NCI-H1048 (cell line): ENCODE measurements around the gene DMWD.
A peak's percentile ranks its signal among the peaks of the same experiment; 100 is the strongest.

ENCODE experiments used
- DNase-seq: peaks from one replicate; lab custom pipeline; 2025; lab: John Stamatoyannopoulos, UW

DMWD gene

DNA sequence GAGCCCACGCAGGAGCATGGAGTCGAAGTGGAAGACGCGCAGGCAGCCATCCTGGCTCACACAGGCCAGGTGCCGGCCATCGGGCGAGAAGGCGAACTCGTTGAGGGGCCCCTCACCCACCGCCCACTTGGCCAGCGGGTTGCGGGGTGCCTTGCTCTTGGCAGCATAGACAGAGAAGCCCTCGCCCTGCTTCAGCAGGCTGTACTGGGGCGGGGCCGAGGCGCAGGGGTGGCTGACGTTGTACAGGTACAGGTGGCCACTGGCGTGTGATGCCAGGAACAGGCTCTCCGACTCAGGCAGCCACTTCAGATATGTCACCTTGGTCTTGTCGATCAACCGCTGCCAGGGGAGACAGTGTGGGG is 6.1 kb downstream of the DMWD start:
- no peak for DNase-seq

DNA sequence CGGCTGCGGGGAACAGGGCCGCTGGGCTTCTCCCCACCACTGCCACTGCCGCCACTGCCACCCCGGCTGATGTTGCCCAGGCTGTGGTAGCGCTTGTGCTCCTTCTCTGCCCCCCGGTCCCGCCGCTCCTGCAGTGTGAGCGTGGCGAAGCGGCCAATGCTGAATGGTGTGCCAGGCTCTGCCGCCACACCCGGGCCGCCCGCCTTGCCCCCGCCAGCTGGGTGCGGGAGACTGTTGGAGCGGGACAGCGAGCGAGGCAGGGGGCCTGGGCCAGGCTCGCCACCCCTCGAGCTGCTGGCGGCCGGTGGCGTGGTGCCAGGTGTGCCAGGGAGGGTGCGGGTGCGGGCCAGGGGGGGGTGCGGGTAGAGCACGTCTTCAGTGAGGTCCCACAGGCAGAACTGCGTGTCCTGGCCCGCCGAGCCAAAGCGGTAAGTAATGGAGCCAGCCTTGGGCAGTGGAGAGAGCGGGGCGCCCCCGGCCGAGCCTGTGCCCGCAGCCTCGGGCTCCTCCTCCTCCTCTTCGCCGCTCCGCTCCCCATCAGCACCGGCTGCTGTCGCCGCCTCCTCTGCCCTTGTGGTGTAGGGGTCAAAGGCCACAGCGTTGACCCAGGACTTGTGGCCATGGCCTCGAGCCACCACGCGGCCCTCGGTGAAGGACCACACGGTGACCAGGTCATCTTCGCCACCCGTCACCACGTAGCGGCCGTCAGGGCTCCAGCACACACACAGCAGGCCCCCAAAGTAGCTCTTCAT is 6.7 kb downstream of the DMWD start:
- DNase-seq: no peak

DNA sequence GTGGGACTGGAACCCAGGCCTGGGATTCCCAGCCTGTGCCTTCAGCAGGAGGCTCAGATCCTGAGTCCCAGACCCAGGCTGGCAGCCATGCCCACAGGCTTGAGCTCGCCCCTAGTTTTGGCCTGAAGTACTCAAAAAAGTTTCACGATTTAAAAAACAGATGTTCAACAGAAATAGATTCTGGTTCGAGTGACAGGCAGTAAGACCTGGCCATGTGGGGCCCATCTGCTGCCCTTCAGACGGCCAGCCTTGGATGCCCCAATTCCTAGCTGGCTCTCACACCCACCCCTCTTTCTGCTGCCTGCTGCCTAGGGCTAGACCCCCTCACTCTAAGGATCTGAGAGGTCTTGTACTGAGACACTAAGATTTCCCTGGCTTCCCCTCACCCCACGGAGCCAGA is 7.5 kb downstream of the DMWD start:
- no peak for DNase-seq

DNA sequence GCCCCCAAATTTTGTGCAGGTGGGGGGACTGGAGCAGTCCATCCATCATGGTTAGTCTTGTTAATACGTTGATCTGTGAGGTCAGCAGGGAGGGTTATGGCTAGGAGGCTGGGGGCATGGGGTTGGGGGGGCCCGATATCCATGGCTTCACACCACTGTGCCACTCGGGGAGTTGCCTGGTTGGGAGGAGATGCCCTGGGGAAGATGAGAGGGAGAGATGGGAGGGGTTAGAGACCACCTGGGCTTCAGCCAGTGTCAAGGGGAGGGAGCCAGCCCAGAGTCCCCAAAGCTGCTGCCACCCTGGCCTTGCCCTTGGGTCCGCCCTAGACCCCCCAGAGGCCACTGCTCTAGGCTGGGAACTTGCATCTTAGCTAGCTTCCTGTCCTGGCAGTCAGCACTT is 8.5 kb downstream of the DMWD start:
- no peak for DNase-seq

DNA sequence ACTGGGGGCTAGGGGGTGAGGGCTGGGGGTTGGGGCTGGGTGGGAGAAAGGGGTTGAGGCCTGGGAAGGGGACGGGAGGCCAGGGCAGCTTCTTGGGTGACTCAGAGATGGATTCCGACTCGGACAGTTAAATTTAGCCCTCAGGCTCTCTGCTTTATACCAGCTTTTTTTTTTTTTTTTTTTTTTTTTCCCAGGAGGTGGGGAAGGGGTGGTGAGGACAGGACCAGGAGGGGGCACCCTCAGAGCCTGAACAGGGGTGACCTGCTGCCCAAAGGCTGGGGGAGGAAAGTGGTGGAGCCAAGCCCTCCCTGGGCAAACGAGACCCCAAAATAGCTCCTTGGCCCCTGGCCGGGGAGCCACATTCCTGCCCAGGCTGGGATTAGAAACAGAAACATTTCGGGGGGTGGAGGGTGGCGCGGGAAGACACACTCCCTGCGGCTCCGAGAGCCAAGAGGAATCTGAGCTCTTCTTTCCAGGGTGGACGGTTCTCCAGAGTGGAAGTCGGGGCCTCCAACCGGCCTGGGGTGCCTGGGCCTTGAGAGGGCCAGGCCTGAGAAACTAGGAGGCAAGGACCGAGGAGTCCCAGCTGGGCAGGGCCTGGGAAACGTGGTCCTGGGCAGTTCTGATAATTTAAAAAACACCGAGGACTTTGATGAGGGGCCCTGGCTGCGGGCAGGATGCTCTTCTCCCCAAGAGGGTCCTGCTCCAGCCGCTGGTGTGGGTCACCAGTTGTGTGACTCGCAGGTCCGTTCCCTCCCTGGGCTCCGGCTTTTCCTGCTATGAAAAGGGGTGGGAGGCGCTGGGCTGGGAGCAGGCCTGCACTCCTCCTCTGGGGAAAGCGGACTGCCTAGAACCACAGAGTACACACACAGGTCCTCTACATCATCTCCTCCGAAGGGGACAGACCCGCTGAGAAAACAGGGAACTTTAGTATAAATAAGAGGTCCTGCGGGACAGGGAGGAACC is 9.5 kb downstream of the DMWD start:
- DNase-seq: no peak

DNA sequence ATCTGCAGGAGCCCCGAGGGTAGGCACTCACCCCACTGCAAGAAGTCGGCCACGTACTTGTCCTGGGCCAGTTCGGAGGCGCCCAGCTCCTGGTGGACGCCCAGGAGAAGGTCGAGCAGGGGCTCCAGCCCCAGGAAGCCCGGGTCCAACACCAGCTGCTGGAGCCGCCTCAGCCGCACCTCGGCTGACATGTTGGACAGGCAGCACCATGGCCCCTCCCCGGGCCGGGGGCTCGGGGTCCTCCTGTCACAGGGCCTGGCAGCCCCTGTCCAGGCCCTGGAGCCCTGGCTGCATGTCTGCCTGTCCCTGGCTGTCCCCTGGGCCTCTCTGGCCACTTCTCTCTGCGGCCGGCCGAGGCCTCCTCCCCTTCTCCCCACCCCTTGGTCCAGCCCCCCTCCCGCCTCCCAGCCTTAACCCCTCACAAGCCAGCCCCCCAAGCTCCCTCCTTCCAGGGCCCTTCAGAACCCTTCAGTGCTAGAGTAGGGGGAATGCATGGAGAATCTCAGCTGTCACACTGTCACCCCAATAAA is 10.4 kb downstream of the DMWD start, which contains the start of gene DMPK:
Gene DMPK (minus strand): TSS at position 329 of the 530 bp plus-strand sequence. CDS start 138 bp downstream, at position 191.
- DNase-seq: no peak

DNA sequence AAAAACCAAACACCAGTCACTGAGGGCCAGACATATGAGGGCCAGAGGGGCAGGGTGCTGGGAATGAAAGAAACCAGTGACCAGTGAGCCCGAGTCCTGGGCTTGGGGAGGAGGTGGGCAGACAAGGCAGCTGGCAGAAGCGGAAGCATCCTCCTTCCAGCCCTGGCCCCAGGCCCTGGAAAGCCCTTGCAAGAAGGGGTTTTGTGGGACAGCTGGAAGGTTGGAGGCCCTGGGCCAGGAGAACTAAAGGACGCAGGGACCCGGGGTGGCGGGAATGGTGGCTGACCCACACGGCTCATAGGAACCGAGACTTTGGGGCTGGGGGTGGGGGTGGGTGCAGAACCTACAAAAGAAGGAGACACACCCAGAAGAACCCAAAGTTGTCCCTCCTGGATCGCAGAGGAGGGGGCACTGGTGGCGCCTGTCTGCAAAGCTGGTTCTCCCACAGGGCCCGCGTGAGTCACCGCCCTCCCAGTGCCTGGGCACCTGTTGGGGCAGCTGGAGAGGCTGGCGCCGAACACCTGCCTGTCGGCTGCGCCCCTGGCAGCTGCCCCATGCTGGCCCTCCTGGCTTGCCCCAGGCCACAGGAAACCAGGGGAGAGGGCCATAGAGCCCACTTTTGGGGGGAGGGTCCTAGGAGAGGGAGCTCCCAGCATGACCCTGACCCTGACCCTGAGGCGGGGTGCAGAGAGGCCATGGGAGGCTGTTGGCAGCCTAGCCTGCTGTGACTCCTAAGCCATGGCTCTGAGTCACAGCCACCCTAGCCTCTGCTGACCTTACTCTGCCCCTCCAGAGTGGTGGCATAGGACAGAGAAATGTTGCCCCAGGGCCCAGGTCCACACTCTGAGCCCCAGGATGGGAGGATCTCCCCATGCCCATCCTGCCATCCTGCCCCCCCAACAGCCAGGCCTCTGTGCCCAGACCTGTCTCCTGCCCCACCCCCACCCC is 11.2 kb downstream of the DMWD start:
- DNase-seq: no peak

DNA sequence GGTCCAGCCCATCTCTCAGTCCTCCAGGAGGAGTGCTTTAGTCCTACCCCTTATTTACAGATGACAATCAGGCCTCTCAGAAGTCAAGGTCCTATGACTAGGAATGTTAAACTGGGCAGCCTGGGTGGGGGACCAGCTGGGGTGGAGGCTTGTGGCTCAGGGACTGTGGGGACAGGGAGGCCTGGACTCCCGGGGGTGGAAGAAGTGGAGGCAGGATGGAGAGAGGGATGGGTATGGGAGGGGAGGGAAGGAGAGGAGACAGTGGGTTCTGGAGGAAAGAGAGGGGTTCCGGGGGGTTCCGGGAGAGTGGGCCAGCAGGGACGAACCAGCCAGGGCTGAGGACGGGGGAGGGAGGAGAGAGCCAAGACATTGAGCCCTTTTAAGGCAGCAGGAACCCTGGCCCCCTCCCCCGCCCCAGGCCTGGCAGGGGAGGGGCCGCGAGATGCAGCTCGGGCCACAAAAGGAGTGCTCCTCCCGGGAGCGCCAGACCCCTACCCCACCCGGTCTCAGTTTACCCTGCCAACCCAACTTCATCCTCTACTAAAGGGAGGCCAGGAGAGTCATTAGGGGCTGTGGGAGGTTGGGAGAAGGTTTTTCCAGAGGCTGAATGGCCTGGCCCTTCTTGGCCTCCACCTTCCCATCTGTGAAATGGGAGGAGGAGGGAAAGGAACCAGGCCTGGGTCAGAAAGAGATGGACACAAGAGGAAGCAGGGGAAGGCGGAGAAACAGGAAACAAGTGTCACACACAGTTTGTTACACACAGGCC is 12.0 kb downstream of the DMWD start:
- DNase-seq: no peak

DNA sequence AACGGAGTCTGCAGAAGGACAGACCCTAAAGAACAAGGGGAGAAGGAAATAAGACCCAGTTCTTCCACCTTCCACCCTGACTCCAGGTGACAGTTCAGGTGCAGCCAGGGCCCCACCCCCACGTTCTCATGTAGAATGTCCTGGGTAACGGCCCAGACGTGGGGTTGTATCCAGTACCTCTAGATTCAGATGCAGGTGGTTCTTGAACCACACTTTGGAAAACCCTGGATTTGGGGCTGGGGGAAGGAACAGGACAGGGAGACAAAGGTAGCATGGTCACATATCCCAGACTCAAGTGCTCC is 12.5 kb downstream of the DMWD start:
- no peak for DNase-seq

DNA sequence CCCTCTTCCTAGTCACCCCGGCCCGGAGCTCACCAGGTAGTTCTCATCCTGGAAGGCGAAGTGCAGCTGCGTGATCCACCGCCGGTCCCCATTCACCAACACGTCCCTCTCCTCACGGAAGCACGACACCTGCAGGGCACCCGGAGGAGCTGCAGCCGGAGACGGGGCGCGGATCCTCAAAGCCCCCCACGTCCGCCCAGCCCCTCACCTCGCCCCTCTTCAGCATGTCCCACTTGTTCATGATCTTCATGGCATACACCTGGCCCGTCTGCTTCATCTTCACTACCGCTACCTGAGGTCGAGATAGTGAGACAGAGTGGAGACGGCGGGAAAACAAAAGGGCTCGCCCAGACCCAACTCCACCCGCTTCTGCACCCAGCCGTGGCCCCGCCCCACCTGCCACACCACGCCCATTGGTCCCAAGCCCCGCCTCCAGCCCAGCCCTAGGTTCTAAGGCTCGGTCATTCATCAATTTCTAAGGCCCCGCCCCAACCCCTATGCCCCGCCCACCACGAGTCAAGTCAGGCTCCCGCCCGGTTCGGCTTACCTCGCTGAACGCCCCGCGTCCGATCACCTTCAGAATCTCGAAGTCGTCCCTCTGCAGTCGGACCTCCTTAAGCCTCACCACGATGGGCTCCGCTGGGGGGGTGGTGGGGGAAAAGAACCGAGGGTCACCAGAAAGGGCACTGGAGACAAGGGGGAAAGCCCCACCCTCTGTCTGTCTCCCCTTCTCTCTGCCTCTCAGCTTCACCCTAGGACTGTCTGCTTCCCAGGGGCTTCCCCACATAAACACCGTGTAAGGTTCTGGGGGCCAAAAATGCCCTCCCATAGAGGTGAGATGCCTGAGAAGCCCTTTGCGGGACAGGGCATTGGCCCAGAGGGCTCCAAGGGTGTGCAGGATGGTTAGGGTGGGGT is 13.2 kb downstream of the DMWD start:
- peak; percentile 79 for DNase-seq

DNA sequence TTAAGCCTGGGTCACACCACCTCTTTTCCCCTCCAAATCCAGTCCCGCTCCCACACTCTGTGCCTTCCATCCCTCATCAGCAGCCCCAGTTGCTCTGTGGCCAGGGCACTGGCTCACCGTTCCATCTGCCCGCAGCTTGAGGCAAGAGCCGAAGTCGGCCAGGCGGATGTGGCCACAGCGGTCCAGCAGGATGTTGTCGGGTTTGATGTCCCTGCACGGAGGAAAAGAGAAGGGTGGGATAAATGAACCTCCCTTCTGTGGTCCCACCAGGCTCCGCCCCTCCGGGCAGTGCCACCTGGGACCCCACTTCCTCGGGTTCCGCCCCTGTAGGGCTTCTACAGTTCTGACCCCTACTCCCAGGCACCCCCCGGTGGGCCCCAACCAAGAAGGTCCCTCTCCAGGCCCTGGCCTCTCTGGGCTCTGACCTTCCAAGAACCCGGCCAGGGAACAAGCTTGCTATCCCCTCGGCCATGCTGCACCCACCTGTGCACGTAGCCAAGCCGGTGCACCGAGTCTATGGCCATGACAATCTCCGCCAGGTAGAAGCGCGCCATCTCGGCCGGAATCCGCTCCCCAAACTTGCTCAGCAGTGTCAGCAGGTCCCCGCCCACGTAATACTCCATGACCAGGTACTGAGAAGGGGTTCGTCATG is 14.5 kb downstream of the DMWD start:
- DNase-seq: no peak

DNA sequence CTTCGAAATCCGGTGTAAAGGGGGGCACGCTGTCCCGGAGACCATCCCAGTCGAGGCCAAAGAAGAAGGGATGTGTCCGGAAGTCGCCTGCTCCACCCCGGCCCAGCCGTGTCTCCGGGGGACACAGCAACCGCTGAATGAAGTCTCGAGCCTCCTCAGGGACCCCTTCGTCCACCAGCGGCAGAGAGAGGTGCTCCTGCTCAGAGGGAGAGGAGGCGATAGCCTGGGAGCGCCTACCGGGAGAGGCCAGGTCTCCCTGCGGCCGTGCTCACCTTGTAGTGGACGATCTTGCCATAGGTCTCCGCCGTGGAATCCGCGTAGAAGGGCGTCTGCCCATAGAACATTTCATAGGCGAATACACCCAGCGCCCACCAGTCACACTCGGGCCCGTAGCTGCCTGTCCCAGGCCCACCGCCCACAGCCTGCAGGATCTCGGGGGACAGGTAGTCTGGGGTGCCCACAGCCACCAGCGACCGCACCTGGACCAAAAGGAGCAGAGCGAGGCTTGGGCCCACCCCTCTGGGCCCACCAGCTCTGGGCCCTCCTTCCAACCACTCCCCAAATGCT is 15.2 kb downstream of the DMWD start:
- DNase-seq: no peak

DNA sequence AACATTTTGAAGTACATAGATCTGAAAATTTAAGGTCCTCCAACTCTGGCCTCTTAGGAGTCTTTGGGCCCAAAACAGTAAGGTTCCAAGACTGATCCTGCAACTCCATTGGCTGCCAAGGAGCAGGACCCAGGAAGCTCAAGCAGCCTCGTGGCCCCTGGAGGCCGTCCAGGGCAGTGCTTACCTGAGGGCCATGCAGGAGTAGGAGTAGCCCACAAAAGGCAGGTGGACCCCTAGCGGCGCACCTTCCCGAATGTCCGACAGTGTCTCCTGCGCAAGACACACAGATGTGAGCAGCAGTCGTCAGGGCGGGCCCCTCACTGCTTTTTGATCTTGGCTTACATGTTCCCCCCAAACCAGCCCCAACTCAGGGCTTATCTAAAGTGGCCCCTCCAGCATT is 17.9 kb downstream of the DMWD start:
- no peak for DNase-seq

DNA sequence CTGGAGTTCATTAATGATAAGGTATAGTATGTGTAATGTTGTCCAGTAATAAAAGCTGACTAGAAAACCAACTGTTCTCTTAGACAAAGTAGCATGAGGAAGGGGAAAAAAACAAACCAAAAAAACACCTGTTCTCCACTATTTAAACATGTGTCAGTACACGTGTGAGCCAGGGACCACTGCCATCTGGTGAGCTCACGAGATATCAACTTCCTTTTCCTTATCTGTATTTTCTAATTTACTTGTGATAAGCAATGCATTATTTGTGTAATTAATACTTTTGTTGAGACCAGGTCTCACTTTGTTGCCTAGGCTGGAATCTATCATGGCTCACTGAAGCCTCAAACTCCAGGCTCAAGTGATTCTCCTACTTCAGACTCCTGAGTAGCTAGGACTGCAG is 19.3 kb downstream of the DMWD start:
- DNase-seq: no peak

DNA sequence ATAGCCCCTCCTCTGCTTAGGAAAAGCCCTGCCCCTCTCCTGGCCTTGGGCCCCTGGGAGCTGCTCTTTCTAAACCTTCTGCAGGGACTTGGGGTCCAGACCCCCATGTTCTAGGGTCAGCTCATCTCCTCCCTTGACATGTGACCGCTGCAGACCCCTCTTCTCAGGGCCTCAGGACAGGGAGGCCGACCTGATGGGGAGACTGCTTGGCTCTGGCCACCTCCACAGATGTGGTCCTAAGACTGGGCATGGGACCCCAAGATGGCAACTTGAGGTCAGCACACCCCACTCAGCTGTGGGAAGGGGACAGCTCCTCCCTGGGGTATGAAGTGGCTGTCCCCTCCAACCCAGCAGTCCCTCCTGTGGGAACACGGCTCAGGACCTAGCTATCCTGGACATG is 19.7 kb downstream of the DMWD start:
- no peak for DNase-seq

DNA sequence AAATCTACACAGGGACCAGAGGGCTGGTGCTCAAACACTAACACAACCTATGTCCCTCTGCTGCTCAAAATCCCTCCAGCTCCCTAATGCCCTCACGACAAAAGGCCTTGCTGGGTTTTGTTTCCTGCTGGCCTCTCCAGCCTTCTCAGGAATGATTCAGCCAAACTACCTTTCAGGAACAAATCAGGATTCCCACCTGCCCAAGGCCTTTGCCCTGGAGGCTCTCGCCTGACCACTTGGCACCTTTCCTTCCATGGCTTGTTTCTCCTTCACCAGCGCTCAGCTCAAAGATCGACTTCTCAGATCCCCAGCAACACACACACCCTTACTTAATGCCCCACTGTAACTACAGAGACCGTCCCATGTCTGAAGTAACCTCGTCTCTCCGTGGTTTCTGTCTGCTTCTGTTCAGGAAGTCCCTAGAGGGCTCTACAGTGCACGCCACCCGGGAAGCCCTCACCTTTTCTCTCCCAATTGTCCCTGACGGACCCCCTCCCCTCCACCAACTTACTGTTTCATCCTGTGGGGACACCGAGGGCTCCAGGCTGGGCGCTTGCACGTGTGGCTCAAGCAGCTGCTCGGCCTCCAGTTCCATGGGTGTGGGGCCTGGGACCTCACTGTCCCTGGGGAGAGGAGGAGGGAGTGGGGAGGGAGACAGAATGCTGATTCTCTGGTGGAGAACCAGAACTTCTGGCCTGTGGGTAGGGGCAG is 20.4 kb downstream of the DMWD start:
- no peak for DNase-seq

DNA sequence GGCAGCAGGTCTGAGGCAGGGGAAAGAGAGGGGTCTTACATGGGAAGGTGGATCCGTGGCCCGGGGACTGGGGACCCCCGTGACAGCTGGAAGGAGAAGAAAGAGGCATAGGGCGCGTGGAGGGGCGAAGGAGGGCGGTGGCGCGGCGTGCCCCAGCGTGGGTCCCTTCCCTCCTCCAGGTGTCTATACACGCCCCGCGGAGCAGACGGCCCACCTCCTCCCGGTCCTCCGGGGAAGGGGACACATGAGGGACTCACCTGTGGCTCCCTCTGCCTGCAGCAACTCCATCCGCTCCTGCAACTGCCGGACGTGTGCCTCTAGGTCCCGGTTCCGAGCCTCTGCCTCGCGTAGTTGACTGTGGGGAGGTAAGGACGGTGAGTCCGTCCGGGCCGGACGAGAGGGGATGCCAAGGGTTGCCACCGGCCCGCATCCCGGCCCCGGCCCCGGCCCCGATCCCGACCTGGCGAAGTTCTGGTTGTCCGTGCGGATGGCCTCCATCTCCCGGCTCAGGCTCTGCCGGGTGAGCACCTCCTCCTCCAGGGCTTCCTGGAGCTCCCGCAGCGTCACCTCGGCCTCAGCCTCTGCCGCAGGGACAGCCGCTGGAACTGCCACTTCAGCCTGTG is 21.2 kb downstream of the DMWD start:
- no peak for DNase-seq
